ENCODE data around the gene RMDN2. TPM values are rescaled to one million over a fixed set of nuclear protein-coding genes. Genes with fewer than 3 reads are reported as not detected.
A peak's percentile ranks its signal among the peaks of the same experiment; 100 is the strongest.
"Not testable (repeated sequence)": the region's sequence is repeated elsewhere in the genome, so short reads cannot be mapped to it uniquely, and the experiment has no call there.

RMDN2 gene
- total and polyA plus RNA-seq, 5 experiments from 2014 or later: 5.6 to 7.1 (median 6.4) TPM

GRCh38 chr2:37919631-37920032, 5.5 kb upstream of the RMDN2 start:
- DNase-seq: no peak
- no peak for ATAC-seq
- H3K9me3 Mint-ChIP-seq: no peaks in the 10 kb centered on the region
- POLR2A ChIA-PET: no interaction called here
- no peak overlapping the region for H3K27ac Mint-ChIP-seq
- H3K4me1 Mint-ChIP-seq: peaks cover 0 to 17% (median 7%) of the 10 kb centered on the region in 4 donors
- H3K4me3 Mint-ChIP-seq: no peak overlapping the region
- no peaks in the 10 kb centered on the region for H3K36me3 Mint-ChIP-seq
- H3K27me3 Mint-ChIP-seq: peaks cover 2 to 16% (median 10%) of the 10 kb centered on the region in 5 donors

GRCh38 chr2:37920570-37920969, 4.5 kb upstream of the RMDN2 start:
- DNase-seq: no peak
- POLR2A ChIA-PET: no interaction called here
- H3K9me3 Mint-ChIP-seq: no peaks in the 10 kb centered on the region
- H3K4me3 Mint-ChIP-seq: no peak overlapping the region
- H3K36me3 Mint-ChIP-seq: no peaks in the 10 kb centered on the region
- H3K27ac Mint-ChIP-seq: no peak overlapping the region
- peaks cover 2 to 12% (median 8%) of the 10 kb centered on the region in 5 donors for H3K27me3 Mint-ChIP-seq
- ATAC-seq: no peak
- peaks cover 0 to 20% (median 9%) of the 10 kb centered on the region in 4 donors for H3K4me1 Mint-ChIP-seq

GRCh38 chr2:37921781-37922180, 3.3 kb upstream of the RMDN2 start:
- H3K27ac Mint-ChIP-seq: no peak overlapping the region
- POLR2A ChIA-PET: no interaction called here
- H3K4me3 Mint-ChIP-seq: no peak overlapping the region

GRCh38 chr2:37923308-37924055, 1.6 kb upstream of the RMDN2 start:
- Mint-ChIP-seq H3K27me3 (peaks cover 2 to 10% (median 7%) of the 10 kb centered on the region in 5 donors), H3K27ac (peak overlapping the region in 4 of 10 donors; percentile 24 to 96 (median 94))

More at GRCh38 chr2:37921781-37922180, 3.3 kb upstream of the RMDN2 start:
- ATAC-seq (no peak), DNase-seq (no peak)
- Mint-ChIP-seq H3K9me3 (no peaks in the 10 kb centered on the region), H3K36me3 (no peaks in the 10 kb centered on the region), H3K4me1 (peaks cover 0 to 25% (median 9%) of the 10 kb centered on the region in 4 donors), H3K27me3 (peaks cover 2 to 12% (median 8%) of the 10 kb centered on the region in 5 donors)

GRCh38 chr2:37926635-37927034, 1.5 kb downstream of the RMDN2 start:
- DNase-seq: no peak
- POLR2A ChIA-PET: no interaction called here
- Mint-ChIP-seq H3K27ac (peak overlapping the region in 4 of 10 donors; percentile 19 to 74 (median 28)), H3K4me3 (no peak overlapping the region), H3K36me3 (peaks cover 0 to 11% (median 9%) of the 10 kb centered on the region in 3 donors), H3K9me3 (peaks cover 0 to 5% (median 0%) of the 10 kb centered on the region in 9 donors), H3K4me1 (peaks cover 13 to 48% (median 27%) of the 10 kb centered on the region in 4 donors), H3K27me3 (peaks cover 0 to 1% (median 0%) of the 10 kb centered on the region in 5 donors)
- ATAC-seq: no peak

More at GRCh38 chr2:37923308-37924055, 1.6 kb upstream of the RMDN2 start:
- ATAC-seq (no peak), DNase-seq (no peak)
- POLR2A ChIA-PET: no interaction called here
- Mint-ChIP-seq H3K4me1 (peaks cover 7 to 41% (median 14%) of the 10 kb centered on the region in 4 donors), H3K4me3 (peak overlapping the region in 8 of 10 donors; percentile 60 to 98 (median 94)), H3K9me3 (no peaks in the 10 kb centered on the region), H3K36me3 (no peaks in the 10 kb centered on the region)

- Mint-ChIP-seq H3K36me3 (peaks cover 0 to 12% (median 9%) of the 10 kb centered on the region in 3 donors), H3K27ac (peak overlapping the region in 1 of 10 donors; percentile 11), H3K4me1 (peaks cover 11 to 43% (median 28%) of the 10 kb centered on the region in 4 donors), H3K27me3 (no peaks in the 10 kb centered on the region), H3K4me3 (no peak overlapping the region), H3K9me3 (peaks cover 0 to 7% (median 0%) of the 10 kb centered on the region in 9 donors)
- DNase-seq (no peak), ATAC-seq (no peak)
- POLR2A ChIA-PET: no interaction called here
Observed at GRCh38 chr2:37928377-37928776, 3.3 kb downstream of the RMDN2 start.

- POLR2A ChIA-PET: not testable (repeated sequence)
- H3K36me3 Mint-ChIP-seq: peaks cover 0 to 12% (median 9%) of the 10 kb centered on the region in 3 donors
- H3K27ac Mint-ChIP-seq: peak overlapping the region in 3 of 10 donors; percentile 43 to 64 (median 60)
Observed at GRCh38 chr2:37930392-37930791, 5.3 kb downstream of the RMDN2 start.

GRCh38 chr2:37932873-37933272, 7.8 kb downstream of the RMDN2 start:
- H3K4me1 Mint-ChIP-seq: peaks cover 17 to 61% (median 54%) of the 10 kb centered on the region in 4 donors
- POLR2A ChIA-PET, DNase-seq, H3K27me3 Mint-ChIP-seq, H3K4me3 Mint-ChIP-seq, H3K27ac Mint-ChIP-seq, ATAC-seq: not testable (repeated sequence)
- peaks cover 0 to 13% (median 12%) of the 10 kb centered on the region in 3 donors for H3K36me3 Mint-ChIP-seq
- H3K9me3 Mint-ChIP-seq: peaks cover 0 to 20% (median 0%) of the 10 kb centered on the region in 9 donors

More at GRCh38 chr2:37930392-37930791, 5.3 kb downstream of the RMDN2 start:
- DNase-seq, H3K27me3 Mint-ChIP-seq, ATAC-seq: not testable (repeated sequence)
- Mint-ChIP-seq H3K4me3 (peak overlapping the region in 1 of 10 donors; percentile 31), H3K4me1 (peaks cover 11 to 44% (median 37%) of the 10 kb centered on the region in 4 donors), H3K9me3 (peaks cover 0 to 14% (median 0%) of the 10 kb centered on the region in 9 donors)

- Mint-ChIP-seq H3K4me1 (peaks cover 21 to 63% (median 55%) of the 10 kb centered on the region in 4 donors), H3K36me3 (peaks cover 11 to 28% (median 16%) of the 10 kb centered on the region in 3 donors), H3K9me3 (peaks cover 0 to 39% (median 17%) of the 10 kb centered on the region in 9 donors), H3K27ac (peak overlapping the region; percentile 31 to 95 (median 81)), H3K4me3 (peak overlapping the region; percentile 68 to 91 (median 81)), H3K27me3 (no peaks in the 10 kb centered on the region)
- POLR2A ChIA-PET: interaction anchor here (1.3 kb wide), 1 partner anchor 10 kb away, joined by 9 read pairs; the partner anchor contains the start of gene RMDN2
- peak in 3 of 10 donors; percentile 8 to 34 (median 10) for DNase-seq
- peak; percentile 68 to 73 for ATAC-seq
Observed at GRCh38 chr2:37934591-37935513, 9.8 kb downstream of the RMDN2 start.

GRCh38 chr2:37937568-37937967, 12.5 kb downstream of the RMDN2 start:
- POLR2A ChIA-PET, ATAC-seq, H3K27me3 Mint-ChIP-seq, DNase-seq: not testable (repeated sequence)
- H3K4me1 Mint-ChIP-seq: peaks cover 24 to 68% (median 53%) of the 10 kb centered on the region in 4 donors
- peak overlapping the region in 1 of 10 donors; percentile 26 for H3K27ac Mint-ChIP-seq
- H3K4me3 Mint-ChIP-seq: peak overlapping the region in 1 of 10 donors; percentile 45
- peaks cover 6 to 31% (median 20%) of the 10 kb centered on the region in 3 donors for H3K36me3 Mint-ChIP-seq
- H3K9me3 Mint-ChIP-seq: peaks cover 0 to 46% (median 20%) of the 10 kb centered on the region in 9 donors

- Mint-ChIP-seq H3K9me3 (peaks cover 0 to 39% (median 20%) of the 10 kb centered on the region in 9 donors), H3K4me3 (peak overlapping the region in 1 of 10 donors; percentile 2), H3K36me3 (peaks cover 6 to 31% (median 20%) of the 10 kb centered on the region in 3 donors), H3K4me1 (peaks cover 19 to 44% (median 31%) of the 10 kb centered on the region in 4 donors)
- DNase-seq, POLR2A ChIA-PET, ATAC-seq, H3K27me3 Mint-ChIP-seq, H3K27ac Mint-ChIP-seq: not testable (repeated sequence)
Observed at GRCh38 chr2:37941267-37941666, 16.2 kb downstream of the RMDN2 start.

- Mint-ChIP-seq H3K27ac (no peak overlapping the region), H3K4me3 (no peak overlapping the region), H3K27me3 (peaks cover 0 to 3% (median 0%) of the 10 kb centered on the region in 5 donors)
Observed at GRCh38 chr2:37944268-37944667, 19.2 kb downstream of the RMDN2 start.

More at GRCh38 chr2:37944268-37944667, 19.2 kb downstream of the RMDN2 start:
- DNase-seq (no peak), ATAC-seq (no peak)
- Mint-ChIP-seq H3K4me1 (peaks cover 9 to 16% (median 14%) of the 10 kb centered on the region in 4 donors), H3K9me3 (peaks cover 0 to 21% (median 11%) of the 10 kb centered on the region in 9 donors), H3K36me3 (peaks cover 3 to 14% (median 13%) of the 10 kb centered on the region in 3 donors)
- POLR2A ChIA-PET: no interaction called here
